ENCODE data around the gene IGSF23. TPM values are rescaled to one million over a fixed set of nuclear protein-coding genes. Genes with fewer than 3 reads are reported as not detected.
"Not testable (repeated sequence)": the region's sequence is repeated elsewhere in the genome, so short reads cannot be mapped to it uniquely, and the experiment has no call there.

The IGSF23 gene
- total RNA-seq, 1 donor from 2014 or later, result not detected

GRCh38 chr19:44653977-44654774, 40.8 kb downstream of the IGSF23 start:
- intact Hi-C loops (cut with micrococcal nuclease), result no loop called here
- peak; percentile 78 for DNase-seq
- peak; percentile 72 for ATAC-seq

- peak; percentile 75 for ATAC-seq
- peak; percentile 80 for DNase-seq
- intact Hi-C loops (cut with micrococcal nuclease), result loop anchor here (5.0 kb wide), 1 partner anchor 85 kb away; no protein-coding TSS in a partner anchor
Observed at GRCh38 chr19:44657211-44657921, 44.0 kb downstream of the IGSF23 start.

- no peak for DNase-seq
- intact Hi-C loops (cut with micrococcal nuclease), result loop anchor here (5.0 kb wide), 1 partner anchor 86 kb away; no protein-coding TSS in a partner anchor
- ATAC-seq, result no peak
Observed at GRCh38 chr19:44658069-44658733, 44.8 kb downstream of the IGSF23 start.

- intact Hi-C loops (cut with micrococcal nuclease), result no loop called here
Observed at GRCh38 chr19:44660081-44660480, 46.7 kb downstream of the IGSF23 start.

GRCh38 chr19:44661205-44661604, 47.8 kb downstream of the IGSF23 start:
- DNase-seq (no peak), ATAC-seq (no peak)
- intact Hi-C loops (cut with micrococcal nuclease), result no loop called here

More at GRCh38 chr19:44660081-44660480, 46.7 kb downstream of the IGSF23 start:
- ATAC-seq (no peak), DNase-seq (no peak)

GRCh38 chr19:44661904-44662303, 48.5 kb downstream of the IGSF23 start:
- ATAC-seq, result no peak
- no peak for DNase-seq
- intact Hi-C loops (cut with micrococcal nuclease), result no loop called here

- intact Hi-C loops (cut with micrococcal nuclease), result no loop called here
- no peak for DNase-seq
Observed at GRCh38 chr19:44662691-44663385, 49.5 kb downstream of the IGSF23 start.

GRCh38 chr19:44663996-44664395, 50.6 kb downstream of the IGSF23 start:
- DNase-seq (no peak), ATAC-seq (no peak)
- intact Hi-C loops (cut with micrococcal nuclease), result no loop called here

More at GRCh38 chr19:44662691-44663385, 49.5 kb downstream of the IGSF23 start:
- ATAC-seq, result no peak

GRCh38 chr19:44664976-44665375, 51.6 kb downstream of the IGSF23 start:
- no peak for ATAC-seq
- intact Hi-C loops (cut with micrococcal nuclease), result no loop called here
- DNase-seq, result no peak

GRCh38 chr19:44666852-44667556, 53.6 kb downstream of the IGSF23 start:
- DNase-seq (no peak), ATAC-seq (no peak)
- intact Hi-C loops (cut with micrococcal nuclease), result no loop called here

- DNase-seq, result no peak
- intact Hi-C loops (cut with micrococcal nuclease), result no loop called here
- no peak for ATAC-seq
Observed at GRCh38 chr19:44668985-44669764, 55.8 kb downstream of the IGSF23 start.

- intact Hi-C loops (cut with micrococcal nuclease); ATAC-seq; DNase-seq: not testable (repeated sequence)
Observed at GRCh38 chr19:44670027-44670426, 56.7 kb downstream of the IGSF23 start.

- ATAC-seq, result no peak
- intact Hi-C loops (cut with micrococcal nuclease), result no loop called here
- no peak for DNase-seq
Observed at GRCh38 chr19:44671400-44671799, 58.0 kb downstream of the IGSF23 start, which contains the start of gene CEACAM19. TSS of gene CEACAM19 (plus strand) at chr19:44671482. CDS start at chr19:44671932, 450 bp downstream.

- DNase-seq (no peak), ATAC-seq (no peak)
- intact Hi-C loops (cut with micrococcal nuclease), result no loop called here
Observed at GRCh38 chr19:44672226-44672625, 58.9 kb downstream of the IGSF23 start.

GRCh38 chr19:44673510-44673909, 60.1 kb downstream of the IGSF23 start:
- no peak for DNase-seq
- ATAC-seq, result no peak
- intact Hi-C loops (cut with micrococcal nuclease), result no loop called here

- ATAC-seq (no peak), DNase-seq (no peak)
- intact Hi-C loops (cut with micrococcal nuclease), result no loop called here
Observed at GRCh38 chr19:44675521-44675920, 62.2 kb downstream of the IGSF23 start.

GRCh38 chr19:44677019-44677811, 63.9 kb downstream of the IGSF23 start:
- ATAC-seq (no peak), DNase-seq (no peak)
- intact Hi-C loops (cut with micrococcal nuclease), result no loop called here

Data from left ventricle myocardium superior (tissue), 1 donor.